Astrocyte (in vitro differentiated cells and primary cell): ENCODE measurements around the gene VSTM2L. TPM values are rescaled to one million over a fixed set of nuclear protein-coding genes. Genes with fewer than 3 reads are reported as not detected.

Experiments
- DNase-seq: peaks from one replicate; pipeline ENCODE4 v3.0.0-alpha.2; 2010; ENCODE audit warnings: low read depth
- FAIRE-seq: peaks from 2 replicates; lab custom pipeline; 2011; peaks lifted over from hg19 to GRCh38; lab: Jason Lieb, UNC
- H2AFZ ChIP-seq: 2 replicates; pipeline ENCODE4 v1.6.0; 2012; ENCODE audit warnings: low read depth, low read length, inconsistent platforms
- H3K27ac ChIP-seq: 2 replicates; pipeline ENCODE4 v1.5.1; 2011; ENCODE audit warnings: low read depth, low read length, inconsistent platforms
- H3K27me3 ChIP-seq: 2 replicates; pipeline ENCODE4 v1.6.0; 2011; ENCODE audit warnings: low read length, inconsistent platforms; ENCODE audit not compliant: insufficient read depth
- H3K36me3 ChIP-seq: 2 replicates; pipeline ENCODE4 v1.5.1; 2011; ENCODE audit warnings: low read length, inconsistent platforms; ENCODE audit not compliant: insufficient read depth
- H3K4me1 ChIP-seq: 2 replicates; pipeline ENCODE4 v1.5.1; 2011; ENCODE audit warnings: low read length, inconsistent platforms; ENCODE audit not compliant: insufficient read depth
- H3K4me2 ChIP-seq: 2 replicates; pipeline ENCODE4 v1.6.0; 2012; ENCODE audit warnings: low read length, inconsistent platforms
- H3K4me3 ChIP-seq: 2 replicates; pipeline ENCODE4 v1.5.1; 2011; ENCODE audit warnings: low read depth, mild to moderate bottlenecking, low read length, inconsistent platforms; ENCODE audit not compliant: insufficient read depth
- H3K79me2 ChIP-seq: 2 replicates; pipeline ENCODE4 v1.6.0; 2012; ENCODE audit warnings: mild to moderate bottlenecking, low read length, inconsistent platforms; ENCODE audit not compliant: insufficient read depth
- H3K9ac ChIP-seq: 2 replicates; pipeline ENCODE4 v1.6.0; 2012; ENCODE audit warnings: mild to moderate bottlenecking, low read length, inconsistent platforms
- H3K9me3 ChIP-seq: 2 replicates; pipeline ENCODE4 v1.5.1; 2012; ENCODE audit warnings: low read depth, mild to moderate bottlenecking, low read length, inconsistent platforms; ENCODE audit not compliant: insufficient read depth
- H4K20me1 ChIP-seq: 2 replicates; pipeline ENCODE4 v1.6.0; 2012; ENCODE audit warnings: low read length, inconsistent platforms; ENCODE audit not compliant: insufficient read depth
- H3K27ac Mint-ChIP-seq: one replicate; pipeline ENCODE4 v1.8.0; 2021; ENCODE audit warnings: mild to moderate bottlenecking, mixed read lengths; ENCODE audit not compliant: unreplicated experiment
- H3K27me3 Mint-ChIP-seq: one replicate; pipeline ENCODE4 v1.8.0; 2021; ENCODE audit warnings: low read depth, mixed read lengths; ENCODE audit not compliant: unreplicated experiment
- H3K36me3 Mint-ChIP-seq: one replicate; pipeline ENCODE4 v1.8.0; 2021; ENCODE audit warnings: low read depth, mixed read lengths; ENCODE audit not compliant: unreplicated experiment
- H3K4me1 Mint-ChIP-seq: one replicate; pipeline ENCODE4 v1.8.0; 2021; ENCODE audit warnings: low read depth, mixed read lengths; ENCODE audit not compliant: unreplicated experiment
- H3K4me3 Mint-ChIP-seq: one replicate; pipeline ENCODE4 v1.8.0; 2021; ENCODE audit warnings: mild to moderate bottlenecking, moderate library complexity, mixed read lengths; ENCODE audit not compliant: unreplicated experiment
- H3K9me3 Mint-ChIP-seq: one replicate; pipeline ENCODE4 v1.8.0; 2021; ENCODE audit warnings: mild to moderate bottlenecking, mixed read lengths; ENCODE audit not compliant: unreplicated experiment
- CTCF ChIP-seq: IDR thresholded peaks from 2 replicates; pipeline ENCODE4 v1.5.1; 2011; ENCODE audit warnings: low read depth, mild to moderate bottlenecking, inconsistent platforms, low read length, moderate library complexity; ENCODE audit not compliant: insufficient read depth
- EZH2 ChIP-seq: IDR thresholded peaks from 2 replicates; pipeline ENCODE4 v1.6.1; 2012; ENCODE audit warnings: mild to moderate bottlenecking, low read length, inconsistent platforms; ENCODE audit not compliant: insufficient read depth
- total RNA-seq: library from RNA; stranded (reverse); gene quantifications from 2 replicates; pipeline ENCODE4 v1.2.1, GENCODE V29; 2021

Gene VSTM2L
- total RNA-seq, 1 donor from 2014 or later = 18.5 TPM

- H3K4me3 ChIP-seq = no peak overlapping the region
- no peak for FAIRE-seq
- H3K4me1 Mint-ChIP-seq = no peaks in the 10 kb centered on the region
Measured at GRCh38 chr20:37885593-37886503, 17.1 kb upstream of the VSTM2L start.

GRCh38 chr20:37886851-37887297 lies 16.1 kb upstream of the VSTM2L start:
- H3K9ac ChIP-seq = no peak overlapping the region
- H3K4me3 ChIP-seq = no peak overlapping the region
- no peak overlapping the region for H3K27ac ChIP-seq
- no peaks in the 10 kb centered on the region for H3K79me2 ChIP-seq
- no peak for DNase-seq
- TF ChIP-seq EZH2 = no peak
- no peak for TF ChIP-seq CTCF
- Mint-ChIP-seq H3K27ac (no peak overlapping the region), H3K4me3 (no peak overlapping the region), H3K9me3 (peaks cover 2% of the 10 kb centered on the region), H3K36me3 (no peaks in the 10 kb centered on the region), H3K27me3 (peaks cover 32% of the 10 kb centered on the region), H3K4me1 (no peaks in the 10 kb centered on the region)
- no peak overlapping the region for H3K4me2 ChIP-seq
- no peaks in the 10 kb centered on the region for H3K27me3 ChIP-seq
- H3K36me3 ChIP-seq = no peaks in the 10 kb centered on the region
- no peak overlapping the region for H2AFZ ChIP-seq
- no peaks in the 10 kb centered on the region for H4K20me1 ChIP-seq
- H3K9me3 ChIP-seq = no peaks in the 10 kb centered on the region
- no peak for FAIRE-seq
- no peaks in the 10 kb centered on the region for H3K4me1 ChIP-seq

More at GRCh38 chr20:37885593-37886503, 17.1 kb upstream of the VSTM2L start:
- H3K79me2 ChIP-seq = no peaks in the 10 kb centered on the region
- peak overlapping the region; percentile 60 for H3K4me2 ChIP-seq
- peaks cover 2% of the 10 kb centered on the region for H3K9me3 Mint-ChIP-seq
- no peak overlapping the region for H3K4me3 Mint-ChIP-seq
- peaks cover 43% of the 10 kb centered on the region for H3K27me3 Mint-ChIP-seq
- H3K36me3 ChIP-seq = no peaks in the 10 kb centered on the region
- no peaks in the 10 kb centered on the region for H3K36me3 Mint-ChIP-seq
- no peak overlapping the region for H3K27ac ChIP-seq
- no peak overlapping the region for H3K9ac ChIP-seq
- peak overlapping the region; percentile 80 for H2AFZ ChIP-seq
- H3K9me3 ChIP-seq = no peaks in the 10 kb centered on the region
- no peak for TF ChIP-seq EZH2
- no peak for TF ChIP-seq CTCF
- H3K4me1 ChIP-seq = no peaks in the 10 kb centered on the region
- no peak overlapping the region for H3K27ac Mint-ChIP-seq
- no peaks in the 10 kb centered on the region for H3K27me3 ChIP-seq
- DNase-seq = no peak
- H4K20me1 ChIP-seq = no peaks in the 10 kb centered on the region

- H3K4me1 ChIP-seq = no peaks in the 10 kb centered on the region
- H3K9me3 ChIP-seq = no peaks in the 10 kb centered on the region
- Mint-ChIP-seq H3K4me1 (no peaks in the 10 kb centered on the region), H3K27me3 (peaks cover 30% of the 10 kb centered on the region), H3K4me3 (no peak overlapping the region), H3K27ac (no peak overlapping the region), H3K36me3 (no peaks in the 10 kb centered on the region), H3K9me3 (peaks cover 2% of the 10 kb centered on the region)
- H3K27me3 ChIP-seq = no peaks in the 10 kb centered on the region
- no peaks in the 10 kb centered on the region for H3K79me2 ChIP-seq
- no peak overlapping the region for H2AFZ ChIP-seq
- H3K36me3 ChIP-seq = no peaks in the 10 kb centered on the region
- no peak overlapping the region for H3K9ac ChIP-seq
- FAIRE-seq (no peak), DNase-seq (no peak)
- no peaks in the 10 kb centered on the region for H4K20me1 ChIP-seq
- no peak overlapping the region for H3K4me3 ChIP-seq
- no peak for TF ChIP-seq EZH2
- TF ChIP-seq CTCF = no peak
- H3K27ac ChIP-seq = no peak overlapping the region
- H3K4me2 ChIP-seq = no peak overlapping the region
Measured at GRCh38 chr20:37888641-37889040, 14.3 kb upstream of the VSTM2L start.
